ENCODE measurements around the gene CFI.

DNA sequence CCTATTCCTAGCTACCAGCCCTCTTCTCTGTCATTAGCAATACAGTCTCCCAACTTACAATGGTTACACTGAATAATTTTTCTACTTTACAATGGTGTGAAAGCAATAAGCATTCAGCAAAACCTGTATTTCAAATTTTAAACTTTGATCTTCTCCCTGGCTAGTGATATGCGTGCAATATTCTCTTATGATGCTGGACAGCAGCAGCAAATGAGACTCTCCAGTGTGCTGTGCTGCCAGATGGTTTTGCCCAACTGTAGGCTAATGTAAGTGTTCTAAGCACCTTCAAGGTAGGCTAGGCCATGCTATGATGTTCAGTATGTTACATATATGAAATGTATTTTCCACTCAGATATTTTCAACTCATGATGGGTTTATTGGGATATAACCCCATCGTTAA is 7.9 kb upstream of the CFI start:
- TF ChIP-seq EZH2 (IDR thresholded peaks at IDR 0.05; ENCODE audit: borderline replicate concordance) (no peak), CTCF (IDR thresholded peaks at IDR 0.05; ENCODE audit: poor library complexity) (no peak)

Data from hepatocyte (in vitro differentiated cells).